ENCODE data around the gene PIEZO1.

PIEZO1 gene

DNA sequence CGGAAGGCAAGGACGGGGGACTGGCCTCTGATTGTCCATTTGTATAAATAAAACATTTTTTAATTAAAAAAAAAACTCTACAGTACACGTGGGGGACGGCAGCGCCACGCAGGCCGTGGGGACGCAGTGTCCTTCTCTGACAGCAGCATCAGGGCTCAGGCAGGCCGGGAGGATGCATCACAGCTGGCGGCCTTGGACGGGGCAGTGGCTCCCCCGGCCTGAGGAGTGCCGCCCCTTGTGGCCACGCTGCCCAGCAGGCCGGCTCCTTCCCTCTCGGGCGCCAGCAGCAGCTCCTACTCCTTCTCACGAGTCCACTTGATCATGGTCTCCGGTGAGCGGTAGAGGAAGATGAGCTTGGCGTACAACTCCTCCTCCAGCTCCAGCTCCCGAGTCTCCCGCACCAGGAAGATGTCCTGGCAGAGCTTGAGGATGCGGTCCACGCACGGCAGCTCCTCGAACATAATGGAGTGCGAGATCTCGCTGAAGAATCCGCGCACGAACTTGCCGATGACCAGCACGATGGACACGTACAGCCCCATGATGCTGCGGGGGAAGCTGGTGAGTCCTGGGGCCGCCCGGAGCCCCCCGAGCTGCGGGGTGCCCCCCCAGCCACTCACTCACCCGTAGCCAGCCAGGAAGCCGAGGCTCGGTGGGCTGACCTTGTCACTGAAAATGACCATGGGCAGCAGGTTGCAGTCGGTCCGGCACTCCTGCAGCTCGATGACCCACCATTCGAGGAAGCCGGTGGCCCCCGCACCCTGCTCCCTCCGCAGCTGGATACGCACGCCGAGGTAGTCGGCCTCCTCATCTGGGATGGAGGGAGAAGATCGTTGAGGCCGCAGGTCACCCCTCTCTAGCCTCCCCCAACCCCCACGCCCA, 69.5 kb downstream of the PIEZO1 start:
- no peak for DNase-seq

- DNase-seq = no peak
Observed at GRCh38 chr16:88714420-88715302, 70.4 kb downstream of the PIEZO1 start.

GRCh38 chr16:88713568-88714419, 71.2 kb downstream of the PIEZO1 start:
- DNase-seq = no peak

GRCh38 chr16:88713054-88713453, 72.0 kb downstream of the PIEZO1 start:
- DNase-seq = no peak

DNA sequence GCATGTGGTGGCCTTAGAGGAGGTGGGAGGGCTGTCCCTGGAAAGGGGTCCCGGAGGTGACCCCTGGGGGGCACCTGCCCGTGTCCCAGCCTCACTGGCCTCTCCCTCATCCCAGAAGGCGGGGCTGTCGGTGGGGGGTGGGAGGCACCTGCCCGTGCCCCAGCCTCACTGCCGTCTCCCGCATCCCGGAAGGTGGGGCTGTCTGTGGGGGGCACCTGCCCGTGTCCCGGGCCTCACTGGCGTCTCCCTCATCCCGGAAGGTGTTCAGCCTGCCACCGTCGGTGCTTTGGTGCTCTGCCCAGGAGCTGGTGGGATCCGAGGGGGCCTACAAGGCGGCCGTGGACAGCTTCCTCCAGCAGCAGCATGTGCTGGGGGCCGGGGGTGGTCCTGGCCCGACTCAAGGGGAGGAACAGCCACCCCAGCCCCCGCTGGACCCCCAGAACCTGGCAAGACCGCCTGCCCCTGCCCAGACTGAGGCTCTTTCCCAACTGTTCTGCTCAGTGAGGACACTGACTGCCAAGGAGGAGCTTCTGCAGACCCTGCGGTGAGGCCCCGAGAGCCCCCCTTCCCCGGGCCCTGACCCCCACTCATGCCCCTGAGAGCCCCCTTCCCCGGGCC, 72.5 kb downstream of the PIEZO1 start:
- no peak for DNase-seq

DNA sequence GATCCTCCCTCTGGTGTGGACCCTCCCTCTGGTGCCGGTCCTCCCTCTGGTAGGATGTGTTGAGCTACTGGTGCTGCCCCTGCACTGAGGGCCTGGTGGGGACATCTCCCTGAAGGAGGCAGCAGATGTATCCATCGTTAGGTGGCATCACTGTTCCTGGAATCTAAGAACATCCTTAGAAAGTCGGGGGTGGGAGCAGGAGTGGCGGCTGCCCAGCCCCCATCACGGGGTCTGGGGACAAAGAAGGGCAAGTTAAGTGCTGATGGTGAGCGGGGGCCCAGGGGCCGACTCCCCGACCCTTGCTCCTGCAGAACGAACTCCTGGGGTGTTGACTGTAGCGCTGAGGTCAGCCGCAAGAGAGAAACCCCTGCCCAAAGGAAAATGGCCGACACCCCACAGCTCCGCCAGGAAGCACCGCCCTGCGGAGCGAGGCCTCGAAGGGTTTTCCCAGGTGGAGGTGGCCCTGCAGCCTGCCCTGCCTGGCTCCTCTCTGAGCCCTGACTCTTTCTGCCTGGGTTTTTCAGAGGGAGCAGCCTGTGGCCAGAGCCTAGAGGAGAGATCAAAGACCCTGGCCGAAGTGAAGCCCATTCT, 73.2 kb downstream of the PIEZO1 start:
- DNase-seq = no peak

DNA sequence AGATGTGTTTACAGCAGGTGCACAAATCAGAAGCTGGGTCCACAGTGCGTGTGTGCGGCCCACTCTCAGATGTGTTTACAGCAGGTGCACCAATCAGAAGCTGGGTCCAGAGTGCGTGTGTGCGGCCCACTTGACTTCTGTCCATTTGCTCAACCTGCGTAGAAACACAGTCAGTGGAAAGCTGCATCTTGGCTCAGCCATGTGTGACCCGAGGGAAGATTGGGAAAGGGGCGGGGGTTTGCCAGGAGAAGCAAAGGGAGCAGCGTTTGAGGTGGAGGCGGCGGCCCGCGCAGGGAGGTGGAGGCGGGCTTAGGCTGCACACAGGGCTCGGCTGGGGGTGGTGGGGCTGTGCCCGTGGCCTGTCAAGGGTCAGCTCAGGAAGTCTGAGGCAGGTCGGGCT, 74.5 kb downstream of the PIEZO1 start:
- DNase-seq = no peak

- DNase-seq = no peak
Observed at GRCh38 chr16:88706965-88707826, 77.8 kb downstream of the PIEZO1 start.

GRCh38 chr16:88706229-88706964, 78.6 kb downstream of the PIEZO1 start, which contains the start of the genes CTU2 and RNF166:
TSS of gene CTU2 (plus strand) at chr16:88706503. CDS start at chr16:88706531, 28 bp downstream.
TSS of gene RNF166 (minus strand) at chr16:88706408. CDS start at chr16:88706325, 83 bp downstream.
- DNase-seq = peak; percentile 56

DNA sequence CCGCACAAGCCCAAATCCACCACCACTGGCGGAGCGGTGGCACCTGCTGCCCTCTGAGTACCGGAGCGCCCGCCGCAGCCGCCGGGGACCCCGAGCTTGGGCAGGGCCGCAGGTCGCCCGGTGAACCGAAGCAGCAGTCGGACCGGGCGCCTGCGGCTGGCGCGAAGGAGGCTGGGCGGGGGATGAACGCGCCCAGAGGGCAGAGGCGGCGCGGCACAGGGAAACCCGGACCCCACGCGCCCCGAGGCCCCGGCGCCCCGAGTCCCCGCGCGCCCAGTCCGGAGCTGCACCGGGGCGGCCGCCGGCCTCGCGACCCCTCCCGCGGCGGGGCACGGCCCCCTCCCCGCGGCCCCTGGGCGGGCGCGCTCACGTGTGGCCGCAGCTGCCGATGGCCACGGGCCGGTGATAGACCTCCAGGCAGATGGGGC, 79.2 kb downstream of the PIEZO1 start:
- DNase-seq = no peak

DNA sequence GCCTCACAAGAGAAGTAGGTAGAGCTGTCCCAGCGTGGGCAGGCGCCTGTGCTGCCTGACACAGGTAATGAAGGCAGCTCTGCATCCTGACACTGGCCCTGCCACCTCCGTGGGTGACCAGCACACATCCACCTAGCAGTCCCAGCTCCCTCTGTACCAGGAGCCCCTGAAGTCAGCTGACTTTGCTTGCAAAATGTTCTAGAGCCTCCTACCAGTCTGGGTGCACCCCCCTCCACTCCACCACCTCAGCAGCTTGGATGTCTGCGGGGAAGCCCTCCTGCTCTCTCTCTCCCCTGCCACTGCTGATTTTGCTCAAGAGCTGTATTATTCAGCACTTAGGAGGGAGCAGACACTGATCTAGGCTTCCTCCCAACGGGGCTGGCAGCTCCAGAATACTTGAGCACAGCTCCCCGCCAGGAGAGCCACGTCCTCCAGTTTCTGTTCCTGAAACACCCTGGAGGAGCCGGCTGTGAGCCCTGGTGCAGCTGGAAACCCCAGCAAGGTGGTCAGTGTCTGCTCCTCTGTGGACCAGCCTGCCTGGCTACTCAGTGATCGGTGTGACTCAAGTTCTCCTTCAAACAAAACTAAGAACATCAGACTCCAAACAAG, 79.8 kb downstream of the PIEZO1 start:
- DNase-seq = no peak

DNA sequence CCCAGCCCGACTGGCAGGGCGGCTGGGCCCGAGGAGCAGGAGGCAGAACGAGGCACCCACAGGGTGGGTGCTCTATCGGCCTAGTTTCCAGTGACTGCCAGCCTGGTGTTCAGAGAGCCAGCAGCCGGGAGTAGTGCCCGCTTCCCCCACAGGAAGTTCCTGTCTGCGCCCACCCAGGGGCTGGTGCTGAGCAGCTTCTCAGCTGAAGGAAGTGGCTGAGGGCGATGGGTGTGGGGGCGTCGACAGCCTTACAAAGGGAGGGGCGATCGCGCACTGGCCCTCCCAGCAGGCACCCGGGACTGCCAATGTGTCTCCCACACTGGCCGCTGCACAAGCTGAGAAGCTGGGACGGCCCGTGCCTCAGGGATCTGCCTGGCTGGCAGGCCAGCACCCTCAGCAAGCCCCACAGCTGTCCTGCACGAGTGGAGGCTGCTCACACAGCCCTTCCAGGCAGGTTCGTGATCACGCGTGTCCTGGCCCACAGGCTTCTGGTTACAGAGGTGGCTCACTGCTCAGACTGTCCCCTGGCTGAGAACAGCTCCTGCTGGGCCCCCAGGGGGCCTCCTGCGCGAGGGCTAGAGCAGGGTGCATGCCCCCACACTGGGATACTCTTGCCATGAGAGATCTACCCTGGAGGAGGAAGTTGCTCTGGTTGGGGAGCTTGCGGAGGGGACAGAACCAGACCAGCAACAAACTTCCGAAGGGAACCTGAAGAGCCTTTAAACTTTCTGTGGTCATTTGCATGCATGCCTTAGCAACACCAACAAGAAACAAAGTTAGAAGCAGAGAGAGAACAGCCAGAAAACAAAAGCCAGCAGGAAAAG, 81.3 kb downstream of the PIEZO1 start:
- no peak for DNase-seq

DNA sequence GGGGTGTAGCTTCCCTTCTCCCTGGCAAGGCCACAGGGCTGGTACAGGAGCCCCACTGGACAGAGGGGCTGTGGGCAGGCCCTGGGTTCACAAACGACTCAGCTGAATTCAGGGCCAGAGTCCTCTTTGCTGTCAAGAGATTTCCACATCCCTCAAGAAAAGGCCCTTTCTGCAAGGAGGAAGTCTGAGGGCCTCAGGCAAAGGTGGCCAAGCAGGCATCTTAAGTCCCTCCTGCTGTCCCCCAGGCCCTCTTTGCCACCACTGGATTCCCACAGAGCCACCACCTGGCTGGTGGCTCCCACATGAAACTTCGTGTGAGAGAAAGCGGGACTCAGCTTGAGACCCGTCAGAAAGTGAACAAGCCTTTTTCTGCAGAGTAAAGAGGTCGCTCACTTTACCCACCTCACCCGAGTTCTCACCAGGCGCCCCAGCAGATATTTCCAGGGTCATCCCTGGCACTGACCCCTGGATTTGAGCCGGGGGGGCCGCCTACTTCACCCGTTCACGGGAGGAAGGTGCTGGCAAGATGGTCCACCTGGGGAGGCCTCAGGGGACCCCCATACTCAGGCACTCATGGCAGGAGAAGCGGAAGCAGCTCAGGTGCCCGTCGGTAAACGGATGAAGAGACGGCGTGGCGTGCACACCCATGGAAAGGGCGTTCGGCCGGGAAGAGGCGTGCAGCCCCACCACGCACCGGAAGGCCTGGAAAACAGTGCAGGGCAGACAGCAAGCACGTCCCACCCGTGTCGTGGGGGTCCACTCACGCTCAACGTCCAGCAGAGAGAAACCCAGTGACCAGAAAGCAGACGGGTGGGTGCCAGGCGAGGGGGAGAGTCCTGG, 82.4 kb downstream of the PIEZO1 start:
- DNase-seq = no peak

DNA sequence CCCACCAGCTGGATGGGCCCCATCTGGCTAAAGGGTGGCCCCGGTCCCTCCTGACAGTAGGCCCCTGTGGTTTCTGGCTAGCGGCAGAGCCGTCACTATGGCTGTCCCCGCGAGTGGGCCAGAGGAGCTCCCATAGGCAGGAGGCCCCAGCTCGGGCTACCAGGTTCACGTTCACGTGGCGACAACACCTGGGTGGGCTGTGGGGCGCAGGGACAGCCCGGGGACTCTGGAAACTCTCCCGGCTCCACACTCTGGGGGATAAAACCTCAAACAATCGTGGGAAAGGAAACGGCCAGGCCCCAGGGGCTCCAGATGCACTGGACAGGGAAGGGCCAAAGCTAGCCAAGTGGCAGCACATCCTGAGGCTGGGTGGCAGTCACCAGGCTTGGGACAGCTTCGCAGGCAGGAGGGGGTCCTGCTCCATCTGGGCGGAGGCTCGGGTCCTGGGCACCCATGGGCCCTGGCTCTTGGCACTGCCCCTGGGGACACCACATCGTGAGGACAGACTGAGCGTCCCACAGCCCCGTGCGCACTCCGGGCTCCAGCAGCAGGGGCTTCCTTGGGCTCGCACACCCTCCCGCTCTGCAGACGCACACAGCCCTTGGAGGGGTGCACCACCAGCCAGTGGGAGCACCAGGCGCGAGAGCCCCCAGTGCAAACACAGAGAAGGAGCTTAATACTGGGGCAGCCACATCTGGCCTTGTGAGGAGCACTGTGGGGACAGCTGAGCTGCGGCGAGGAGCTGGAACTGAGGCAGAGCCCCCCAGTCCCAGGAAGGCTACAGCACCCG, 83.2 kb downstream of the PIEZO1 start:
- no peak for DNase-seq

DNA sequence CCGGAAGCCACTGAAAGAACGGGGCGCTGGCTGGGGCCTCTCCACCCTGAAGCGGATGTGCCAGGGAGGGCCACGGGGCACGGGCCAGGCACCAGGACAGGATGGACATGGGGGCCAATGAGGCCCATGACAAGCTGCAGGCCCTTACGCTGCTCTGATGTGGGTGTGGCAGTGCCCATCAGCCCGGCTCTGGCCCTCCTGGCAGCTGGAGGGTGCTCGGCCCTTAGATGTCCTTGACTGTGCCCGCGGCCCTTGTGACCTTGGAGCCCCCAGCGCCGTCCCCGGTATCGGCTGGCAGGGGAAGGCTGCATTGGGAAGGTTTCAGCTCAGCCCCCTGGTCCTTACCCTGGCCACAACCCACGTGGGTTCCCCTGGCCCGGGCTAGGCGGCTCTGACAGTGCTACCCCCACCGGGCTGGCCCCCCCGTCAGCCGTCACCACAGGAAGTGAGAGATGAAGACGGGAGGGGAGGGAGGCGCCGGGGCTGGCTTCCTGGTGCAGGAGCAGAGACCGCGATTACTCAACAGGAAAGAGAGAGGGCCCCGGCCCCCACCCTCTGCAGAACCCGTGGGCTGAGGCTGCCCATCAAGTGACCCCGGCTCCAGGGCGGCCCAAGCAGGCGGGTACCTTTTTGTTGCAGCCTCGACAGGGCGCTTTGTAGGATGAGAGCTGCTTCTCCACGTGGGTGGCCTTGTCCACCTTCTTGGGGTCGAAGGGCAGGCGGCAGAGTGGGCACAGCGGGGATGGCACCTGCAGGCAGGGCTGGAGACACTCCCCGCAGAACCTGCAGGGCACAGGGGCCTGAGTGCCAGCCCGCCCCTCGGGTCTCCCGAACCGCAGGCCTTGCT, 84.2 kb downstream of the PIEZO1 start:
- DNase-seq = no peak

DNA sequence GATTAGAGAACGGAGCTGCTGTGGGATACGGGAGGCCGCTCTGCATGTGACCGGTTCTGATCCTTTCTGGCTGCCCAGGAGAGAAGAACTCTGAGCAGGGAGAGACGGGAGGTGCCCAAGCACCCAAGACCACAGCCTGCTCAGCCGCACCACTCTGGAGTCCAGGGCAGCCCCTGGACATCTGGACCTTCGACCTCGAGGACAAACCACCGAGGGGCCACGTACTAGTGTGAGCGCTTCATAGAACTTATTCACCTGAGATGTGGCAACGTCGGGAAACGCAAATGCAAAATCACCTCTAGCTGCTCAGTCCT, 84.7 kb downstream of the PIEZO1 start:
- no peak for DNase-seq
